Epidermal melanocyte (primary cell): ENCODE measurements around the gene LPA.

Source experiments
- DNase-seq: peaks from one replicate; pipeline ENCODE4 v3.0.0; 2011; ENCODE audit warnings: low spot score; ENCODE audit not compliant: insufficient read length

LPA gene

DNA sequence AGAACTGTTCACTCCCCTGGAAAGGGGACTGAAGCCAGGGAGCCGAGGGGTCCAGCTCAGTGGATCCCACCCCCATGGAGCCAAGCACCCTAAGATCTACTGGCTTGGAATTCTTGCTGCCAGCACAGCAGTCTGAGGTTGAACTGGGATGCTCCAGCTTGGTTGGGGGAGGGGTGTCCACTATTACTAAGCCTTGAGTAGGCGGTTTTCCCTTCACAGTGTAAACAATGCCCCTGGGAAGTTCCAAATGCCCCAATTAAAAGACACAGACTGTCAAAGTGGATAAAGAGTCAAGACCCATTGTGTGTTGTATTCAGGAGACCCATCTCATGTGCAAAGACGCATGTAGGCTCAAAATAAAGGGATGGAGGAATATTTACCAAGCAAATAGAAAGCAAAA, 150.2 kb downstream of the LPA start:
- no peak for DNase-seq

GRCh38 chr6:160510976-160511617, 153.0 kb downstream of the LPA start:
- no peak for DNase-seq

DNA sequence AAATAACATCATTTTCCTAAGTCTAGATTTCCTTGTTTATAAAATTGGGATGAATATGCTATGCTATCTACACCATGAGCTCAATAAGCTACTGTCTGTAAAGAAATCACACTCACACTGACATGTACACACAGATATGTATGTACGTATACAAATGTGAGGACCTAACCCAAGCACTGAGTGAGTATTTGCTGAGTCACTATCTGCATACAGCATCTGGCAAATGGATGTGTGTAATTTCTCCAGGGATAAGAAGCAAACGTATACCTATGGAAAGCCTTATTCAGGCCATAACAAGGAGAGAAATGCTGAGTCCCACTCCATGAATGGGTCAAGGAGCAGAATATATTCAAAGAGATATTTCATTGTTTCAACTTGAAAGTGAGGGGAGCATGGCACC, 153.9 kb downstream of the LPA start:
- DNase-seq = no peak

- DNase-seq = no peak
These were observed 154.5 kb downstream of the LPA start for GRCh38 chr6:160509610-160510009.

DNA sequence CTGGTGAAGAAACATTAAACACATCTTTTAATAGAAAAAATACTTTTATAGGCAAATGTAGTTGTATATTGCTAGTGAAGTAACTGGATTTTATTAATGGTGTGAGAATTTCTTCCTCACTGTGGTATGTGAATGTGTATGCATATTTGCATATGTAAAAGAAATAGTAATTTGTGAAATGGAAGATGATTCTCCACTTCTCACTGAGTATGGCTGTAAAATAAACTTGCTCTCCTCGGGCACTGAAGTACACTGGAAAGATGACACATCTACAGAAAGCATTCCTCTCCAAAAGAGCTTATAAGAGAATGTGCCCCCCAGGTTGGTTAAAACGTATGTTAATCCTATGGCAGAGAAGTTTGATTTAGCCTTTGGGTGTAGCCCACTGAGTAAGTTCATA, 155.5 kb downstream of the LPA start:
- no peak for DNase-seq

DNA sequence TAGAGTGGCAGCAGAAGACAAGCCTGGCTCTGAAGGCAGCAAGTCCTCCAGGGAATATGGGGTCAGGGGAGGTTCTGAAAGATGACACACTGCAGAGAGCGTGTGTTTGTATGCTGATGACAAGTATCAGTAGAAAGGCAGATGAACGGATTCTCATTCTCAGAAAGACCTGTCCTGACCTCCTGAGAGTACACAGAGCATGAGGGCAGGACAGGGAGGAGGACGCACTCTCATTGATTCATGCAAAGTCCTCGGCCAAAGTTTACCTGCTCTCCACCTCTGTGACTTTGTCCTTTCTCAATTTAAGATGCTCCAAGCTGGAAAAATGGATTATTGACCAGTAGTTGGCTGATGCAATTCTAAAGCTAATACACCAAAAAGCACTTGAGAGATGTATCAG, 156.7 kb downstream of the LPA start:
- DNase-seq = no peak

- DNase-seq = no peak
These were observed 158.1 kb downstream of the LPA start for GRCh38 chr6:160505970-160506369.

DNA sequence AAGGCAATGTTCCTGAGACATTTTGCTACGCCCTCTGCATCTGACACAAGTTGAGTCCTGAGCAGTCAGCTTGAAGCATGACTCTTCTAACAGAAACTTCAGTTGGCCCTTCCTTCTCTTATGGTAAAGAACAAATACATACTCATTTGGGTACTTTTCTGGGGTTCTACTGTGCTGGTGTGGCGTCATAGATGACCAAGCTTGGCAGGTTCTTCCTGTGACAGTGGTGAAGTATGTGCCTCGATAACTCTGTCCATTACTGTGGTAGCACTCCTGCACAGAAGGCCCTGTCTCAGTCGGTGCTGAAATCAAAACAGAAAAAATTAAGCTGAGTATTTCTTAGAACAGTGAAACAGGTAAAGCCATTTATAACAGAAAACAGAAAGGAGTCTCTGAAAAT, 163.4 kb downstream of the LPA start:
- DNase-seq = no peak

- DNase-seq = no peak
These were observed 169.5 kb downstream of the LPA start for GRCh38 chr6:160494576-160494975.

GRCh38 chr6:160489091-160489490, 175.0 kb downstream of the LPA start:
- no peak for DNase-seq

DNA sequence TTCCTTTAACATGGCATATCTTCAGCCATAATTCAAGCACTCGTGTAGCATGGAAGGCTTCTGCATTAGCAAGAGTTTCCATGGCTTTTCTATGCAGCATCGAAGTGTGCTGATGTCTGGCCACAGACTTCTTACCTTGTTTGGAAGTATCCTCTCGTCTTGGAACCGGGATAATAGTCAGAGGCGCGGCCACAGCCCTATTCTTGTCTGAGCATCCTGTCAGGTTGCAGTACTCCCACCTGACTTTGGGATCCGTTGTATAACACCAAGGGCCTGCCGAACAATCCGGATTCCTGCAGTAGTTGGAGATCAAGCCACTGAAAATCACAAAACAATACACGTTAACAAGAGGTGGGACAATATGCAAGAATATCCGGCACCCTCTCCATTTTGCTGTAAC, 177.0 kb downstream of the LPA start:
- no peak for DNase-seq
